HG03196 (cell line): ENCODE data around the gene GGA1.
A peak's percentile ranks its signal among the peaks of the same experiment; 100 is the strongest.

Experiments used
- ATAC-seq: cut with Tn5 transposase; IDR thresholded peaks from one replicate; pipeline ENCODE4 v1.9.1; 2021; ENCODE audit not compliant: unreplicated experiment

Gene GGA1

DNA sequence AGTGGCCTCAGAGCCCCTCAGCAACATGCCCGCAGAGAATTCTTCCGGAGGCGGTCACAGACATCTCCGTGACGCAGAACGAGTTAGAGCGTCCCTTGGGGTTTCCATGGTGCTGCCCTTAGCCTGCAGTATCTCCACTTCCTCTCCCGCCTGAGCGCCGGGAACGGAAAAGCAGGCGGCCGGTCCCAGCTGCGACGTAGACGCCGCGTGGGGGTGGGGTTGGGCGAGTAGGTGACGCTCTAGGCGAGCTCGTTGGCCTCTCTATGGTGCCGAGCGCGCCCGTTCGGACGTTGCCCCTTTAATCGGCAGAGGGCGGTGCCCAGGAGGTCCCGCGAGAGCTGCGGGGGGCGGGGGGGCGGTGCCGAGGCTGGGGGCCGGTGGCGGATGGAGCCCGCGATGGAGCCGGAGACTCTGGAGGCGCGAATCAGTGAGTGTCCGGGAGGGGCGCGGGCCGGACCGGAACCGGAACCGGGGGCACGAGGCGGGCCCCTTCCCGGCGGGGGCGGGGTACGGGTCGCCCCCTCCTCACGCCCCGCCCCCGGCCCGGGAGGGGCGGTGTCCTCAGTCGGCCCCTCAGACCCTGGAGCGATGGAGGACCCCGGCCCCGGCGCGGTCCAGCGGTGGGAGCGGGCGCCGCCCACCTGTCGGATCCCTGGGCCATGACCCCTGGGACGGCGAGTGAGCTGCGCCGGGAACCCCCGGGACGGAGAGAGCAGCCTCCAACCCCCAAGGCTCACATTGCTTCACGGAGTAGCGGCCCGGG, at the start of gene GGA1:
Gene GGA1, plus strand, starts transcription at position 358 of the 763 bp plus-strand sequence. Its CDS starts 27 bp downstream, at position 385.
- ATAC-seq: peak; percentile 75

DNA sequence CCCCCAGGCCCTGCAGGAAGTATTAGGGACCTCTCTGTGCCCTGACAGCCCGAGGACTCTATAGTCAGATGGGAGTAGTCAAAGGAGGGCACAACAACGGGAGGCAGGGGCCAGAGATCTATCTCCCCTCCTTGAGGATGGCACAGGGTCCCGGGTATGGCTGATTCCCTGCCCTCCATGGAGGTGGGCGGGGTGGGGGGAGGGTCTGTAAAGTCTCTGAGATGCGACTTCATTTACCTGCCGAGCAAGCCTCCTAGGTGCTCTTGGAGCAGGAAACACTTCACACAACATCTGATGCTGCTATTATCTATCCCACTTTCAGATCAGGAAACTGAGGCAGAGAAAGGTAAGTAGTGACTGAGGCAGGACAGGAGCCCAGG, 49.1 kb upstream of the GGA1 start:
- ATAC-seq: no peak

GRCh38 chr22:37559901-37560607, 48.6 kb upstream of the GGA1 start, which contains the start of gene CDC42EP1:
CDC42EP1 (plus strand) TSS chr22:37560480; CDS start chr22:37566350, 5,870 bp downstream.
- no peak for ATAC-seq

- no peak for ATAC-seq
These were observed 47.9 kb upstream of the GGA1 start for GRCh38 chr22:37560608-37561211.

- ATAC-seq: no peak
These were observed 47.2 kb upstream of the GGA1 start for GRCh38 chr22:37561212-37562048.

GRCh38 chr22:37562049-37562875, 46.4 kb upstream of the GGA1 start:
- ATAC-seq: no peak

DNA sequence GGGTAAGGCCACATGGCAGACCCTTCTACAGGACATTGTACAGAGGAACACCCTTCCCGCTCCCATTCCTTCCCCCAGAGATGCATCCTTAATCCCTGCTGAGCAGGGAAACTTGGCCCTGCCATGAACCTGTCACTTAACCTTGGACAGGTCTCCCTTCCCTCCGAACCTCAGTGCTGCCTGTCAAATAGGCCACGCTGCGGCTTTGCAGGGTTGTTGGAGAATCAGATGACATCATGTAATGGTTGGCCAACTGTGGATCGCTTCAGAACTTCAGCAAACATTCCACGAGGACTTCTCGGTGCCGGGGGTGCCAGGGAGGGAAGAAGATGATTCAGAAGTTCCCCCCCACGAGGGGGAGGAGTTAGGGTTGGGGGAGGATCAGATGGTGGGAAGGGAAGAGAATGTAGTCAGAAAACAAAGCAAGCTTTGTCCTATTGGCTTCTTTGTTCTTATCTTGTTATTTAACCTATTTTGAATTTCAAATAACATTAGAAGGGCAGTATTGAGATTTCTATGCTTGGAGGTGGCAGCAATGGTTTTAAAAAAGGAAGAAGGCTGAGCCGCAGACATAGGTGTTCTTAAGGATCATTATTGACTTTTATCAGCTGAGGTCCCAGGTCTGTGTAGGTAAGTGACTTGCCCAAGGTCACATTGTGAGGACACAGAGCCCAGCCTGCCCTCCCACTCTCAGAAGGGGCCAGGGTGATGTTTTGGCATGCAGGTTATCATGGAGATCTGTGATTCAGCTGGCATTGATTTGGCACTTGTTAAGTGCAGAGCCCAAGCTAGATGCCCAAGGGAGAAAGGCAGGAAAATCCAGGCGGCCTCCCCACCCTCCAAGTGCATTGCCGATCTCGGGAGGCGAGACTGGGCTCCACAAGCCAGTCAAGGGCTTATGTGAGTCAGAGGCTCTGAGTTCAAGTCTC, 45.2 kb upstream of the GGA1 start:
- ATAC-seq: no peak

- no peak for ATAC-seq
These were observed 44.4 kb upstream of the GGA1 start for GRCh38 chr22:37564111-37564711.

GRCh38 chr22:37565830-37566229, 42.8 kb upstream of the GGA1 start:
- no peak for ATAC-seq

- no peak for ATAC-seq
These were observed 42.3 kb upstream of the GGA1 start for GRCh38 chr22:37566329-37566837.

DNA sequence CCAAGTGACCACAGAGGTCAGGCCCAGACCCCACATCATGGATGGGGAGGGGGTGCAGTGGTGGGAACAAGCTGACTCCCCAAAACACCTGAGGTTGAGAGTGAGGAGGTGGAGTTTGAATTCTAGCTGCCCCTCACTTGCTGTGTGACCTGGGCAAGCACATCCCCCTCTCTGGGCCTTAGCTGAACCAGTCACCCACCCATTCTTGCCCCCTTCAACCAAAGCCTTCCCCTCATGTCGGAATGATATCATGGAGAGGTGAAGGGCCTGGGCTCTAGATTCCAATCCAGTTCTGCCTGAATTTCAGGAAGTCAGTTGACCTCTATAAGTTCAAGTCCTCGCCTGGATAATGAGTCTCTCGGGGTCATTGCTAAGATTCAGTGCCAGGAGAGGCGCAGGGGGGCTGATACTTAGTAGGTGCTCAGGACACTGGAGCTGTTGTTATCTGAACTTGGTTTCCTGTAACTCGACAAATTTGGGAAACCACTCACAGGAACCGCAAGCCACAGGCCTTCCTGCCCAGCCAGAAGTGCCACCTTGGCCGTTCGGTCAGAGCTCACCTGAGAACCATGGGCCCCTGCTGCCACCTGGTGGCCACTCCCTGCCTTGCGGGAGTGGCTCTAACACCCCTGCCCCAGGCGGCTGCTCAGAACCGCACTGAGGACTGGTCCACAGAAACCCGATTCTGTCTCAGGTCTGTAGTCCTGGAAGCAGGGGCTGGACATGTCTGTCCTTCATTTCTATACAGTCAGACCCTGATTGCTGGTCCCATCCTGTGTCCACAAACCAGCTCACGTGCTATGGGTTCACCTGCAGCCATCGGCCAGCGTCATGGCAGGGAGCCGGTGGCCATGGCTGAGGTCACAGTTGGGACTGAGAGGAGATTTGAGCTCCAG, 41.5 kb upstream of the GGA1 start:
- ATAC-seq: peak; percentile 76

GRCh38 chr22:37568012-37568411, 40.6 kb upstream of the GGA1 start:
- ATAC-seq: no peak

GRCh38 chr22:37568448-37569008, 40.1 kb upstream of the GGA1 start:
- ATAC-seq: no peak

GRCh38 chr22:37569009-37569920, 39.4 kb upstream of the GGA1 start:
- ATAC-seq: no peak

DNA sequence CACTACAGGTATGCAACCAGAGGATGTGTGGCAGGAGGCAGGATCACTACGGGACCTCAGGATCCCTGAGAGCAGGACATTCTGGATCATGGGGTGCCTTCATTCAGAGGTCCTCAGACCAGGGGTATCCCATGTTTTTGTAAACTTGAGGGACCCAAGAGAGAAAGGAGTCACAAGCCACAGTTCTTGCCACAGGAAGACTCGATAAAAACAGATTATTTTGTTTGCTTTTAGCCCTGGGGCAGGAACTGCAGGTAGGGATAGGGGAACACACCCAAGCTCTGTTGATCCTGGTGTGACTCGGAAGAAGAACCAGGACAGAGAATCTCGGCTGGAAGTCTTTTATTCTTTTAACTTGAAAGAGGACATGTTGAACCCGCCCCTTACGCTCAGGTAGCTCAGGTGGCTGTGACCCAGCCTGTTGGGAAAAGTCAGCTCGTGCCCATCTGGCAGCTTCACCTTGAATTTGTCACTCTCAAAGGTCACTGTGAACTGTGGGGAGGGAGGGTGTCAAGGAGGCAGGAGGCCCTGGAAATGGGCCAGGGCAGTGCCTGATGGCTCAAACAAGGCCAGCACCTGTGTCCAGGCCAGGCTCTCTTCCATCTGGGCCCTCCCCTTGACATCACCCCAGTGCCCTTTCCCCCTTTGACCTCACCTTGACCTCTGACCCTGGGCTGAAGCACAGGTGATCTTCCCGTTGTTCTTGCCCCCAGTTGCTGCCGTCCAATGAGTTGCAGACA, 38.5 kb upstream of the GGA1 start:
- no peak for ATAC-seq

- ATAC-seq: no peak
These were observed 38.0 kb upstream of the GGA1 start for GRCh38 chr22:37570661-37570976.
